ENCODE data around the gene BMP7.
"Not testable (repeated sequence)": the region's sequence is repeated elsewhere in the genome, so short reads cannot be mapped to it uniquely, and the experiment has no call there.

BMP7 gene

GRCh38 chr20:57264908-57265335, 1.5 kb downstream of the BMP7 start:
- not testable (repeated sequence) for DNase-seq

- no peak for DNase-seq
Observed at GRCh38 chr20:57263801-57264792, 2.3 kb downstream of the BMP7 start.

GRCh38 chr20:57262784-57263609, 3.4 kb downstream of the BMP7 start:
- no peak for DNase-seq

GRCh38 chr20:57262301-57262700, 4.1 kb downstream of the BMP7 start:
- no peak for DNase-seq

GRCh38 chr20:57261457-57262251, 4.8 kb downstream of the BMP7 start:
- DNase-seq = no peak

- no peak for DNase-seq
Observed at GRCh38 chr20:57260934-57261333, 5.5 kb downstream of the BMP7 start.

- DNase-seq = peak in 1 of 3 experiments; percentile 30
Observed at GRCh38 chr20:57259938-57260921, 6.2 kb downstream of the BMP7 start.

GRCh38 chr20:57259121-57259937, 7.1 kb downstream of the BMP7 start:
- DNase-seq = peak; percentile 8 to 50 (median 34)

- DNase-seq = peak in 2 of 3 experiments; percentile 16 to 71
Observed at GRCh38 chr20:57257701-57258453, 8.6 kb downstream of the BMP7 start.

GRCh38 chr20:57256908-57257307, 9.5 kb downstream of the BMP7 start:
- no peak for DNase-seq

- DNase-seq = no peak
Observed at GRCh38 chr20:57256205-57256604, 10.2 kb downstream of the BMP7 start.

GRCh38 chr20:57255183-57255582, 11.3 kb downstream of the BMP7 start:
- DNase-seq = no peak

- DNase-seq = no peak
Observed at GRCh38 chr20:57252559-57253162, 13.8 kb downstream of the BMP7 start.

- DNase-seq = no peak
Observed at GRCh38 chr20:57251949-57252348, 14.5 kb downstream of the BMP7 start.

GRCh38 chr20:57251344-57251743, 15.1 kb downstream of the BMP7 start:
- no peak for DNase-seq

GRCh38 chr20:57250607-57251343, 15.7 kb downstream of the BMP7 start:
- DNase-seq = no peak

GRCh38 chr20:57249772-57250171, 16.7 kb downstream of the BMP7 start:
- DNase-seq = no peak

GRCh38 chr20:57249073-57249472, 17.4 kb downstream of the BMP7 start:
- no peak for DNase-seq

Measured in NCI-H1417 (cell line).